ENCODE data around the gene XRCC4. TPM values are rescaled to one million over a fixed set of nuclear protein-coding genes. Genes with fewer than 3 reads are reported as not detected.

Gene XRCC4
- polyA plus RNA-seq, 1 donor (not counting 4 experiments of a cell fraction or from before 2014, with no cell fraction given) = 10.9 TPM

- Histone ChIP-seq H3K9me3 (ENCODE audit: control insufficient read depth, low read depth, low read length) (no peaks in the 10 kb centered on the region), H4K20me1 (ENCODE audit: control insufficient read depth, extremely low read depth, insufficient read depth, low read length) (no peaks in the 10 kb centered on the region), H3K79me2 (ENCODE audit: control insufficient read depth, insufficient read depth, low read length) (no peaks in the 10 kb centered on the region), H3K4me2 (ENCODE audit: control insufficient read depth, extremely low read depth, insufficient read depth, low read depth, low read length) (no peak overlapping the region), H3K9me1 (ENCODE audit: control insufficient read depth, extremely low read depth, insufficient read depth, low read length) (no peaks in the 10 kb centered on the region), H3K36me3 (ENCODE audit: control insufficient read depth in 2 of 2, extremely low read depth in 1 of 2, insufficient read depth in 2 of 2, low read length in 2 of 2) (no peaks in the 10 kb centered on the region), H2AFZ (ENCODE audit: control insufficient read depth, low read length) (no peak overlapping the region), H3K4me3 (ENCODE audit: control insufficient read depth in 2 of 3, extremely low read depth in 1 of 3, insufficient read depth in 2 of 3, low read depth in 1 of 3, low read length in 3 of 3) (no peak overlapping the region), H3K27me3 (ENCODE audit: control insufficient read depth, extremely low read depth, insufficient read depth, low read length) (no peaks in the 10 kb centered on the region), H3K4me1 (ENCODE audit: control insufficient read depth, extremely low read depth, insufficient read depth, low read length) (no peaks in the 10 kb centered on the region), H3K27ac (ENCODE audit: control insufficient read depth, insufficient read depth, low read length) (no peak overlapping the region), H3K9ac (ENCODE audit: control insufficient read depth, extremely low read depth, insufficient read depth, low read length) (no peak overlapping the region)
- dilution Hi-C loops (cut with MboI; ENCODE audit: extremely low pct_ligation_motif_present, low sequenced_read_pairs) = no loop called here
- DNase-seq (ENCODE audit: low read depth, low spot score) (no peak), FAIRE-seq (no peak)
- TF ChIP-seq EZH2 (IDR thresholded peaks at IDR 0.05; ENCODE audit: low read length) = no peak
- TF ChIP-seq CTCF (optimal IDR thresholded peaks at IDR 0.05 in 1 of 3, IDR thresholded peaks at IDR 0.05 in 1 of 3, conservative IDR thresholded peaks at IDR 0.05 in 1 of 3; ENCODE audit: extremely low read depth in 1 of 3, insufficient read depth in 2 of 3, low read length in 3 of 3) = no peak
Measured at GRCh38 chr5:83277154-83277553, 199.8 kb downstream of the XRCC4 start.

DNA sequence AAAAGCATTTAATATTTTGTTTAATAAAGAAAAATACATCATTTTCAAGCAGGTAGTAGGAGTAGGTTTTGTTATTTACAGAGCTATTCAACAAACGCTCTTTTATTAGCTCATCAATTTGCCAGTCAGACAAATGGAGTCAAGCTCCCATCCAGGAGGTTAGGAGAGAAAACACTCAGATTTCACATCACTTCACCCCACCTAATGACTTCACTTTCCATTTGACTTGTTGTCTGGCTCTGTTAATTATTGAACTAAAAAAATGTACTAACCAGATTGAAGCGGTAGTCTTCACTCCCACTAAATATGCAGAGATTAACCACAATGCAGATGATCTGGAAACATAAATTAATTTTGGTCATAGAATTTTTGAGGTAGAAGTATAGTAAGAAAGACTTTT, 200.6 kb downstream of the XRCC4 start:
- Histone ChIP-seq H3K27me3 (ENCODE audit: control insufficient read depth, extremely low read depth, insufficient read depth, low read length) (no peaks in the 10 kb centered on the region), H3K79me2 (ENCODE audit: control insufficient read depth, insufficient read depth, low read length) (no peaks in the 10 kb centered on the region), H3K27ac (ENCODE audit: control insufficient read depth, insufficient read depth, low read length) (no peak overlapping the region), H3K4me1 (ENCODE audit: control insufficient read depth, extremely low read depth, insufficient read depth, low read length) (no peaks in the 10 kb centered on the region), H3K36me3 (ENCODE audit: control insufficient read depth in 2 of 2, extremely low read depth in 1 of 2, insufficient read depth in 2 of 2, low read length in 2 of 2) (no peaks in the 10 kb centered on the region), H3K9me1 (ENCODE audit: control insufficient read depth, extremely low read depth, insufficient read depth, low read length) (no peaks in the 10 kb centered on the region), H3K4me2 (ENCODE audit: control insufficient read depth, extremely low read depth, insufficient read depth, low read depth, low read length) (no peak overlapping the region), H4K20me1 (ENCODE audit: control insufficient read depth, extremely low read depth, insufficient read depth, low read length) (no peaks in the 10 kb centered on the region), H3K9ac (ENCODE audit: control insufficient read depth, extremely low read depth, insufficient read depth, low read length) (no peak overlapping the region), H3K4me3 (ENCODE audit: control insufficient read depth in 2 of 3, extremely low read depth in 1 of 3, insufficient read depth in 2 of 3, low read depth in 1 of 3, low read length in 3 of 3) (no peak overlapping the region), H3K9me3 (ENCODE audit: control insufficient read depth, low read depth, low read length) (no peaks in the 10 kb centered on the region), H2AFZ (ENCODE audit: control insufficient read depth, low read length) (no peak overlapping the region)
- FAIRE-seq = no peak
- TF ChIP-seq EZH2 (IDR thresholded peaks at IDR 0.05; ENCODE audit: low read length) (no peak), CTCF (optimal IDR thresholded peaks at IDR 0.05 in 1 of 3, IDR thresholded peaks at IDR 0.05 in 1 of 3, conservative IDR thresholded peaks at IDR 0.05 in 1 of 3; ENCODE audit: extremely low read depth in 1 of 3, insufficient read depth in 2 of 3, low read length in 3 of 3) (no peak)
- dilution Hi-C loops (cut with MboI; ENCODE audit: extremely low pct_ligation_motif_present, low sequenced_read_pairs) = no loop called here
- DNase-seq (ENCODE audit: low read depth, low spot score) = no peak

Data from keratinocyte (primary cell).